Measurements from ENCODE around the gene SLC13A5.
"Not testable (repeated sequence)": the region's sequence is repeated elsewhere in the genome, so short reads cannot be mapped to it uniquely, and the experiment has no call there.

SLC13A5 gene

GRCh38 chr17:6683081-6683684 lies 30.0 kb downstream of the SLC13A5 start:
- DNase-seq = no peak

- no peak for DNase-seq
Observed at GRCh38 chr17:6682339-6682738, 30.8 kb downstream of the SLC13A5 start.

DNA sequence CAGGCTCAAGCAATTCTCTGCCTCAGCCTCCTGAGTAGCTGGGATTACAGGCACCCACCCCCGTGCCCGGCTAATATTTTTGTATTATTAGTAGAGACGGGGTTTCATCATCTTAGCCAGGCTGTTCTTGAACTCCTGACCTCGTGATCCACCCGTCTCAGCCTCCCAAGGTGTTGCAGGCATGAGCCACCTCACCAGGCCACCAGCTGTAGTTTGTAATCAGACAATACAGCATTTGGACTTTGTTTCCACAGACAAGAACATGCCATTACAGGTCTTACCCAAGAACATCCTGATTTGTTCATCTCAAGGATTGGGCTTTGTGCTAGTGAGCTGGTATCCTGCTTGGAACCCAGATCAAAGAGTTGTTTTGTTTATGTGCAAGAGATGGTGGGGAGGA lies 31.5 kb downstream of the SLC13A5 start:
- no peak for DNase-seq

DNA sequence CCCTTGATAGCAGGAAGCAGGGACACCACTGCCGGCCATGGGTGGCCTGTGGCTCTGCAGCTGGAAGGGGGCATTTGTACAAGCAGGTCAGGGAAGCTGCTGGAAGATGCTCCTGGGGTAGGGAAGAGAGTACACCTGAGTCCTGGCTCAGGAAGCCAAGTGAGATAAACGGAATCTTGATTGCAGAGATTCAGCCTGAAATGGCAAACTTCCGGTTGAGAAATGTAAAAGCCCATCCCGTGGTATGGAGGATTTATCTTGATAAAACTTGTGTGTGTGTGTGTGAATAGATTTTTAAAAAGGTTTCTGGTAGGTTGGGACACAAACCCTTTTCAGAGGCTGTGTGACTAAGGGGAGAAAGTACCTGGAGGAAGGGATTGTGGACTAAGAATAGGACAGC lies 32.0 kb downstream of the SLC13A5 start:
- DNase-seq = no peak

- DNase-seq = no peak
Observed at GRCh38 chr17:6679241-6679640, 33.9 kb downstream of the SLC13A5 start.

- DNase-seq = no peak
Observed at GRCh38 chr17:6677946-6678345, 35.2 kb downstream of the SLC13A5 start.

GRCh38 chr17:6677158-6677831 lies 35.9 kb downstream of the SLC13A5 start:
- DNase-seq = no peak

DNA sequence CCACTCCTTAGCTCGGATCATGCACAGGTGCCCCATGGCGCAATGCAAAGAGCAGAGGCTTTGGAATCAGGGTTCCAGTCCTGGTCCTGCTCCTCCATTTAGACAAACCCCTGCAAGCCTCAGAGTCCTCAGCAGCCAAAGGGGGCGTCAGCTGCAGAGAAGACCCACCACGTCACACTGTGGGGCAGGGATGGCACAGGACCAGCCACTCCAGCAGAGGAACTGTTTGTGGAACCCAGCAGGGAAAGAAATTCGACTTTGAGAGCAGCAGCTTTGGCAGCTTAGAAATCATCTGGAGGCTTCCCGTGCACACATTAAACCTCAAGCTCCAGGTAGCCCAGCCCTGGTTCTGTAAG lies 36.4 kb downstream of the SLC13A5 start:
- DNase-seq = no peak

DNA sequence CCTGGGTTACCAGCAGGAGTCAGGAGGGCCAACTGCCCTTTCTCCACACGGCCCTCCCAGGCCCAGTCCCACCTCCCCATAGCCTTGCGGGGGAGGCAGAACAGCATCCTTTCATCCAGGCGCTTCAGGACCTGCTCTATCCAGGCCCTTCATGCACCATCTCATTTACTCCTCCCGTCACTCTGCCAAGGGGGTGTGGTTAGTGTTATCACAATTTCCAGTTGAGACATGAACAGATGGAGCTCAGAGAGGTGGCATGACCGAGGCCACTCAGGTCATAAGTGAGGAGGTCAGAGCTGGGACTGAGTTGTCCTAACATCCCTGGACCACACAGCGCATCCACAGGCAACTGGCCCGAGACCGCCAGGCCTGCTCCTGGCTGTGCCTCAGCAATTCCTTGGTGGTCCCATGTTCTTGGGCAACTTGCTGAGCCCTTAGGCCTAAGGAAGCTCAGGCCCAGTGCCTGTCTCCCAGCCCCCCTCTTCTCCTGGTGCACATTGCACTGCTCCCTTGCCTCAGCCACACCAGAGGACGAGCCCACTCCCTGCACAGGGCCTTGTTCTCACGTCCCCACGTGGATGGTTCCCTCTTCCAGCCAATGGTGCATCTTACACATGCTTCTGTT lies 37.9 kb downstream of the SLC13A5 start:
- DNase-seq = no peak

DNA sequence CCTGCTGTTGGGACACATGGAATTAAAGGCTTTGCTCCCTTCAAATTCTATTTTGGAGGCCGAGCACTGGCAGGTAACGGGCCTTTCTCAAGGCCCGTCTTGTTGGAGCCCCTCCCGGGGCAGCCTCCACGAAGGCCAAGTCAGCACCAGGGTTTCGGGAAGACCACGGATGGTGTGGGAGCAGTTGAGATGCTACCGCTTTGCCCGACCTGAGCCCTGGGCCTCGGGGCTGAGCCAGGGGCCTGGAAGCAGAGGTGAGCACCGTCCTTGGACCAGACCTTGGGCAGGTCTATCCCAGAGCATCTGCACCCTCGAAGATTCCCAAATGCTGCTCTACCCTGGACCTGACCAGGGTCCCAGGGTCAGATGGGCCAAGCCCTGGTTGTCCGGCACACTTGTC lies 38.6 kb downstream of the SLC13A5 start:
- no peak for DNase-seq

DNA sequence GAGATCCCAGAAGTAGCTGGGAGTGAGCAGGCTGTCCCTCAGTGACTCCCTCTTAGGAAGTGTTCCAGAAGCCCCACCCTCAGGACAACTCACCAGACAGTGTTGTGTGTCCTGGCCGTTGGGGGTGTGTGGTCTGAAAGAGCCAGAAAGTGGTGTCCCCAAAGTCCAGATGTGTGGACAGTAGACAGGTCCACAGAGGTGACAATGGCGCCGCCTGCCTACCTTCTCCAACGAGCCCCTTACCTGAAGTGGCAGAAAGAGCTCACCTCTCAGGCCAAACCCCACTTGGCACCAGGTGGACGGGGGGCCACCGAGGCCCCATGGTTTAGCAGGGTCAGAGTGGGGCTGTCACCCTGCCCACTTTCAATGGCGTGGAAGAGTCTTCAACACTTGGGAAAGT lies 41.7 kb downstream of the SLC13A5 start:
- DNase-seq = no peak

DNA sequence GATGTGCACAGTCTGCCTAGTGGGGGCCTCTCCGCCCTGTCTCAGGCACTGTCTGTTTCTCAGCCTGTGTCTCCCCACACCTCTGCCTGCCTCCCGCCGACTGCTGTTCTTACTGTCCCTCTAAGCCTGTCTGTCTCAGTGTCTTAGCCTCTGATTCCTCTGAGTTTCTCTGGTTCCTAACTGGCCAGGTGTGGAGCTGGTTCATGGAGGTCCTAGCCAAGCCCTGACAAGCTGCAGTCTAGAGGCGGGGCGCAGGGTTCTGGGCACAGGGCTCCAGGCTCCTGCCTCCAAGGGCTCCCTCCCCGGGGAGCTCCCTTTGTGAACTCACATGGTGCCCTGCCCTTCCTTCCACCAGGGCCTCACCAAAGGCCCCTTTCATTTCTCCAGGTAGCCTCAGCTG lies 42.2 kb downstream of the SLC13A5 start:
- DNase-seq = no peak

GRCh38 chr17:6670571-6670970 lies 42.6 kb downstream of the SLC13A5 start:
- no peak for DNase-seq

DNA sequence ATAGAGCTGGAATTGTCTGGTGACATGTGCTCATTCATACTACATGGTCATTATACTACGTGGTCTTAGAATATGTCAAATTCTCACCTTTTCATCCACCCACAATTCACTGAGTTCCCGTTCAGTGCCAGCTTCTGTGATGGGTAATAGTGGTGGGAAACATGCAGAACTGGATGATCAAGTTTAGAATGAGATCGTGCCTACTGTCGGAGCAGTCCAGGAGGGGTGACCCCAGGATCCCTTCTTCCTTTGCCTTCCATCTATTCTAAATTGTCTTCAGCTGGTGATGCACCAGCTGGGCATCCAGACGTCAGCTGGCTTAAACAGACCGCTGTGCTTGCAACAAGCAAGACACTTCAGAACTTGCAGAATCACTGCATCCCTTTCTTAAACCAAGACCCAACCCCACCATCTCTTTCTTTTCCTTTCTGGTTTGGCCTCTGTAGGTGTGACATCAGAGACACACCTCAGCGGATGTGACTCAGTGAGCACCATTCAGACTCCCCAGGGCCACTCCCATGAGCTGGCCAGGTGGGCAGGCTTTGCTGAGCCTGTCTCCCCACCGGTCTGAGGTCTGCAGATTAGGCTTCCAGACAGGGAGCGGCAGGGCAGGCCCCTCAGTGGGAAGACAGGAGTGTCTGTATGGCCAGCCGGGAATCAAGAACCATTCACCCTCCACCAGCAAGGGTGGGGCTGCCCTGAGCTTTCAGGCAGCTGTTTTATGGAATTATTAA lies 43.5 kb downstream of the SLC13A5 start:
- DNase-seq = no peak

DNA sequence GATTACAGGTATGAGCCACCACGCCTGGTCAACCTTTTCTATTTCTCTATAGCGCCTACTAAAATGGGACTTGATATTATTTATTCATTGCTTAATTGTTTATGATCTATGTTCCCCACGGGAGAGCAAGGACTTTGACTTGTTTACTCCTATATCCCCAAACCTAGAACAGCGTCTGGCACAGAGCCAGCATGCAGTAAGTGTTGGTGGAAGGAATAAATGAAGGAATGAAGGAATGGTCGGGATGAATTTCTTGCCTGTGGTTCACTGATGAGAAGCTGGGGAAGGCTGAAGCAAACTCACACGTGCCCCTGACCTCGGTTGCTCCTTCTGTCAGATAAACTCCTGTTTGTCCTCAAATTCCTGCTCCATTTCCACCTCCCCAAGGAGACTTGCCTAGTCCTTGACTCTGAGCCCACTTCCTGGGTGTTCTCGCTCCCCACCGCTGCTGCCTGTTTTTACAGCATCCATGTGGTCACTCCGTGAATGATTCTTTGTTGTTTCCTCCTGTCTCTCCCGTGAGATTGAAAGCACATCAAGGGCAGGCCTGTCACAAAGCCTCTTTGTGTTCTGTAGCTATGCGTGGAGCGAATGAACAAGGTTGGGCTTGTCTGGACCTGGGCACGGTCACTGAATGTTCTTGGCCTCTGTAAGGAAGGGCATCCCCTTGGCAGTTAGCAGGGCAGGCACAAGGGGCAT lies 44.3 kb downstream of the SLC13A5 start:
- no peak for DNase-seq

- DNase-seq = no peak
Observed at GRCh38 chr17:6668219-6668618, 45.0 kb downstream of the SLC13A5 start.

GRCh38 chr17:6667516-6667915 lies 45.7 kb downstream of the SLC13A5 start:
- no peak for DNase-seq

DNA sequence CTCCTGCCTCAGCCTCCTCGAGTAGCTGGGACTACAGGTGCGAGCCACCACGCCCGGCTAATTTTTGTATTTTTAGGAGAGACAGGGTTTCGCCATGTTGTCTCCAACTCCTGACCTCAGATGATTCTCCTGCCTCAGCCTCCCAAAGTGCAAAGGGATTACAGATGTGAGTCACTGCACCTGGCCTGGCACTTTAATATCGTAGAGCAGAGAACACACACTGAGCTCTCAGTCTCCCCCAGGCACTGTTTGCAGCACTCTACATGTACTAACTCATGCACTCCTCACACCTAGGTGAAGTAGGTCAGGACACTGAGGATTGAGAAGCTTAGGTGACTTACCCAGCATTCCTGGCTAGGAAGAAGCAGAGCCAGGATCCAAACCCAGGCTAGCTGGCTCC lies 46.6 kb downstream of the SLC13A5 start:
- DNase-seq = no peak

DNA sequence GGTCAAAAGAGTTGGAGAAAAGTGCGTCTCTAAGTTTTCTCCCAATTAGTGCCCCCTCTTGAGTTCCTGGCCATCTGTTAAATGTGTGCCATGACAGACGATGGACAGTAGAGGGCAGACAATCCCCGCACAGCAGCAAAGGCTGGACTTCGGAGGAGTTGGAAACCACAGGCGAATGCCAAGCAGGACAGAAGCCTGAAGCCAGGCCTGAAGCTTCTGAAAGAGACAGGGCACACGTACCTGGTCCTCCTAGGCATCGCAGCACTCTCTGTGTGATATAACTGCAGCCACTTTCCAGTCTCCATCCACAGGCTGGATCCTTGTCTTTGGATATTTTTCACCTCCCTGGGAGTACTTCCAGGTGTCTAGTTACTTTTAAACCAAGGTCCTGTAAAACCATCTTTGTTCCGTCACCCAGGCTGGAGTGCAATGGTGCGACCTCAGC lies 47.1 kb downstream of the SLC13A5 start:
- DNase-seq = no peak

DNA sequence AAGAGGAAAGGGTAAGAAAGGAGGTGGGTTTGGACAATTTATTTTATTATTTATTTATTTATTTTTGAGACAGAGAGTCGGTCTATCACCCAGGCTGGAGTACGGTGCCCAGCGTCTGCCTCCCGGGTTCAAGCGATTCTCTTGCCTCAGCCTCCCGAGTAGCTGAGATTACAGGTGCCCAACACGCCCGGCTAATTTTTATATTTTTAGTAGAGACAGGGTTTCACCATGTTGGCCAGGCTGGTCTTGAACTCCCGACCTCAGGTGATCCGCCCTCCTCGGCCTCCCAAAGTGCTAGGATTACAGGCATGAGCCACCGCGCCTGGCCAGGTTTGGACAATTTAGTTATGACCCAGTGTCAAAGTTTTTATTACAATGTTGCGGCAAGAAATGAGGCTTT lies 50.0 kb downstream of the SLC13A5 start:
- DNase-seq = not testable (repeated sequence)

GRCh38 chr17:6661464-6661848 lies 51.7 kb downstream of the SLC13A5 start:
- DNase-seq = no peak

DNA sequence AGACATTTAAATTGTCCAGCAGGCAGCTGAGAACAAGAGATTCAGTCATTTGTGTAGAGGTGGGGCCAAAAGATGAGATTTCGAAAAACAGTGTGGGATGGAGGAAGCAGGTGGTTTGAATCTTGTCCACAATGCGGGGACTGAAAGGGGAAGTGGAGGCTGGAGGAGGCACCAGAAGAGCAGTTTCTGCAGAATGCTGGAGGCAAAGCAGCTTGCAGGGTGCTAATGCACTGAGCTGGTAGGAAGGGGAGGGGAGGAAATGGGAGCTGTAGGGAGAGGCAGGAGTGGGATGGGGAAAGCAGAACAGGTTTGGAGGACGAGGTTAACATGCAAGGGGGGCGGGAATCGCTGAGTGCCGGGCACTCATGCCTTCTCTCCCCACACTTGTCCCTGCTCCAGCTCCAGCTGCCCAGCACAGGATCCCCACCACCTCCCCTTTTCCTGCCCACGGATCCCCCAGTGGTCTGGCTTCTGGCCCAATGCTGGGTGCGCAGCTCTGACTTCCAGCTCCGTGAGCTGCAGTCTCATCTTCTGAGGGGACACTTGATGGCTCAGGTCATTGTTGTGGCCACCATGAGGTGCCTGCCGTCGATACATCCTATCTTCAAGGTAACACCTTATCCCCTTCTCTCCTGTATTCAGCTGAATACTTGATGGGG lies 52.2 kb downstream of the SLC13A5 start:
- no peak for DNase-seq

DNA sequence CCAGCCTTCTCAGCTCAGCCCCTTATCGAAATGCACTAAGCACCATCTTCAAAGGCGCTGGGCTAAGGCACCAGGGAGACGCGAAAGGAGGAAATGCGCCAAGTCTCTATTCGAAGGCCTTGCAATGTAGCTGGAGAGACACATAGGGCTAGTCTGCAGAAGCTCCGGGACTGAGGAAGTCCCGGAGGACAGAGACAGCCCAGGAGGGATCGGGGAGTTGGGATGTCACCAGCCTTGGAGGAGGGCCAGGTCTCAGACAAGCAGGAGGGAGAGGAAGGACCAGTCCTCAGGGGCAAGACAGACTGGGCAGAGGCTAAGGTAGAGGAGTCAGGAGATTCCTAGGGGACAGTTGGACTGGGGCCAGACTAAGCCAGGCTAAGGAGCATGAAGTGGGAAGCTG lies 53.1 kb downstream of the SLC13A5 start:
- no peak for DNase-seq

All from NCI-H510A (cell line).